K562 (cell line): Measurements from ENCODE around the gene ZNF775. TPM values are rescaled to one million over a fixed set of nuclear protein-coding genes. Genes with fewer than 3 reads are reported as not detected.

Experiments
- ATF3 ChIP-seq, 2 experiments: fragments of 450-650 bp in 1 of 2; sonication (generic) in 1 of 2; formaldehyde crosslinking in 1 of 2; IDR thresholded peaks in 1 of 2; conservative IDR thresholded peaks in 1 of 2; 2 replicates each; pipeline versions ENCODE4 v1.6.1 to v1.8.1; 2016 to 2023; ENCODE audit warnings: mild to moderate bottlenecking in 2 of 2, moderate library complexity in 2 of 2, inconsistent platforms in 1 of 2, missing genetic modification reagents in 1 of 2
- HMBOX1 ChIP-seq: sonication (generic); IDR thresholded peaks from 2 replicates; pipeline ENCODE4 v1.6.1; 2016
- HMG20B ChIP-seq: fragments of 250-450 bp; sonication (Bioruptor Pico); IDR thresholded peaks from 2 replicates; pipeline ENCODE4 v1.5.0; 2021; ENCODE audit warnings: mild to moderate bottlenecking
- HNRNPL ChIP-seq: fragments of 200-400 bp; formaldehyde crosslinking; IDR thresholded peaks from 2 replicates; pipeline ENCODE4 v1.6.1; 2017; ENCODE audit warnings: low read depth, mild to moderate bottlenecking, low read length
- LEF1 ChIP-seq: fragments of 450-650 bp; IDR thresholded peaks from 2 replicates; pipeline ENCODE4 v1.6.1; 2016; ENCODE audit warnings: mild to moderate bottlenecking
- MTA2 ChIP-seq: fragments of 450-650 bp; IDR thresholded peaks from 2 replicates; pipeline ENCODE4 v1.6.1; 2016; ENCODE audit warnings: low read depth
- RUNX1 ChIP-seq: sonication (generic); IDR thresholded peaks from 2 replicates; pipeline ENCODE4 v1.6.1; 2016; ENCODE audit warnings: antibody characterized with exemption, low read depth
- SIN3A ChIP-seq, 2 experiments: fragments of 150-350 bp in 1 of 2; IDR thresholded peaks; 2 replicates each; pipeline ENCODE4 v1.6.1; 2011 to 2016; ENCODE audit warnings: borderline replicate concordance in 2 of 2, low read depth in 2 of 2, low read length in 2 of 2, mild to moderate bottlenecking in 2 of 2, moderate library complexity in 2 of 2; ENCODE audit not compliant: control insufficient read depth in 1 of 2
- ZFP1 ChIP-seq: fragments of 450-650 bp; formaldehyde crosslinking; IDR thresholded peaks from 2 replicates; pipeline ENCODE4 v1.4.0; 2020; ENCODE audit warnings: mild to moderate bottlenecking, mixed read lengths
- ZNF212 ChIP-seq: fragments of 450-650 bp; formaldehyde crosslinking; IDR thresholded peaks from 2 replicates; pipeline ENCODE4 v1.4.0; 2020; ENCODE audit warnings: mild to moderate bottlenecking
- ZNF644 ChIP-seq: fragments of 200-800 bp; sonication (Bioruptor generic); IDR thresholded peaks from 2 replicates; pipeline ENCODE4 v1.6.1; 2016; ENCODE audit warnings: low read depth, missing genetic modification characterization, missing compliant biosample characterization
- polyA plus RNA-seq, 8 experiments: library from polyadenylated mRNA; depleted of rRNA in 4 of 8; stranded (reverse) in 5 of 8; unstranded in 3 of 8; fragments of >200 nt; fragmentation: Nextera tagmentation in 2 of 8; fragmentation: Illumina TruSeq in 1 of 8; extraction: Ambion mirVana in 2 of 8; extraction: Trizol in 1 of 8; gene quantifications; 2 replicates each; pipeline versions ENCODE4 v1.2.1 to v1.2.3, GENCODE V29; 2011 to 2014; ENCODE audit warnings: inconsistent platforms in 1 of 8, missing spikeins in 1 of 8
- total RNA-seq, 7 experiments: library from RNA; depleted of rRNA in 6 of 7; stranded (reverse); fragments of >200 nt in 6 of 7; fragmentation: Illumina TruSeq in 2 of 7; extraction: Trizol in 2 of 7; gene quantifications; 2 replicates each; pipeline versions ENCODE4 v1.2.1 to v1.2.3, GENCODE V29; 2011 to 2021; ENCODE audit warnings: low replicate concordance in 1 of 7
- TF ChIP-seq, protein P1 (sequence below): fragments of 200-600 bp; sonication (generic); IDR thresholded peaks from one replicate; pipeline ENCODE4 v1.6.1; 2012; ENCODE audit warnings: mild to moderate bottlenecking, low read depth, low read length, inconsistent platforms
- TF ChIP-seq, protein P2 (sequence below): IDR thresholded peaks from 2 replicates; pipeline ENCODE4 v1.6.1; 2011; ENCODE audit not compliant: insufficient read length; ENCODE audit errors: extremely low read depth

The ZNF775 gene
- total and polyA plus RNA-seq, 9 of the 15 experiments (the other 6 are each of a cell fraction or from before 2014, with no cell fraction given), result 0.04 to 18.7 (median 4.9) TPM

DNA sequence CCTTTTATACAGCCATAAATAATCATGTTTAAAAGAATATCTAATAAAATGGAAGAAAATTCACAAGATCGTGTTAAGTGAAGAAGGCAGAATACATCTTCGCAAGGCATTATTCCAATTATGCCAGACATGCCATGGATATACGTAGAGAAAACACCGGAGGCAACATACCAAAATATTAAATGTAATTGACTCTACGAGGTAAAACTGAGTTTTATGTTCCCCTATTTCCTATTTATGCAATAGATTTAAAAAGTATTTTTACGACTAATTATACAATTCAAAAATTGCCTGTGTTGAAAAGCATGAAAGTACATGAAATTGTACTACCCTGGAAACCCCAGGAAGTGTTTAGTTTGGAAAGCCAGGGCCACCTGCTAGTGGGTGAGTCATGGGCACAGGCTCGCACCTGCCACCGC lies 11.4 kb upstream of the ZNF775 start (continued):
- TF ChIP-seq, protein P1, sequence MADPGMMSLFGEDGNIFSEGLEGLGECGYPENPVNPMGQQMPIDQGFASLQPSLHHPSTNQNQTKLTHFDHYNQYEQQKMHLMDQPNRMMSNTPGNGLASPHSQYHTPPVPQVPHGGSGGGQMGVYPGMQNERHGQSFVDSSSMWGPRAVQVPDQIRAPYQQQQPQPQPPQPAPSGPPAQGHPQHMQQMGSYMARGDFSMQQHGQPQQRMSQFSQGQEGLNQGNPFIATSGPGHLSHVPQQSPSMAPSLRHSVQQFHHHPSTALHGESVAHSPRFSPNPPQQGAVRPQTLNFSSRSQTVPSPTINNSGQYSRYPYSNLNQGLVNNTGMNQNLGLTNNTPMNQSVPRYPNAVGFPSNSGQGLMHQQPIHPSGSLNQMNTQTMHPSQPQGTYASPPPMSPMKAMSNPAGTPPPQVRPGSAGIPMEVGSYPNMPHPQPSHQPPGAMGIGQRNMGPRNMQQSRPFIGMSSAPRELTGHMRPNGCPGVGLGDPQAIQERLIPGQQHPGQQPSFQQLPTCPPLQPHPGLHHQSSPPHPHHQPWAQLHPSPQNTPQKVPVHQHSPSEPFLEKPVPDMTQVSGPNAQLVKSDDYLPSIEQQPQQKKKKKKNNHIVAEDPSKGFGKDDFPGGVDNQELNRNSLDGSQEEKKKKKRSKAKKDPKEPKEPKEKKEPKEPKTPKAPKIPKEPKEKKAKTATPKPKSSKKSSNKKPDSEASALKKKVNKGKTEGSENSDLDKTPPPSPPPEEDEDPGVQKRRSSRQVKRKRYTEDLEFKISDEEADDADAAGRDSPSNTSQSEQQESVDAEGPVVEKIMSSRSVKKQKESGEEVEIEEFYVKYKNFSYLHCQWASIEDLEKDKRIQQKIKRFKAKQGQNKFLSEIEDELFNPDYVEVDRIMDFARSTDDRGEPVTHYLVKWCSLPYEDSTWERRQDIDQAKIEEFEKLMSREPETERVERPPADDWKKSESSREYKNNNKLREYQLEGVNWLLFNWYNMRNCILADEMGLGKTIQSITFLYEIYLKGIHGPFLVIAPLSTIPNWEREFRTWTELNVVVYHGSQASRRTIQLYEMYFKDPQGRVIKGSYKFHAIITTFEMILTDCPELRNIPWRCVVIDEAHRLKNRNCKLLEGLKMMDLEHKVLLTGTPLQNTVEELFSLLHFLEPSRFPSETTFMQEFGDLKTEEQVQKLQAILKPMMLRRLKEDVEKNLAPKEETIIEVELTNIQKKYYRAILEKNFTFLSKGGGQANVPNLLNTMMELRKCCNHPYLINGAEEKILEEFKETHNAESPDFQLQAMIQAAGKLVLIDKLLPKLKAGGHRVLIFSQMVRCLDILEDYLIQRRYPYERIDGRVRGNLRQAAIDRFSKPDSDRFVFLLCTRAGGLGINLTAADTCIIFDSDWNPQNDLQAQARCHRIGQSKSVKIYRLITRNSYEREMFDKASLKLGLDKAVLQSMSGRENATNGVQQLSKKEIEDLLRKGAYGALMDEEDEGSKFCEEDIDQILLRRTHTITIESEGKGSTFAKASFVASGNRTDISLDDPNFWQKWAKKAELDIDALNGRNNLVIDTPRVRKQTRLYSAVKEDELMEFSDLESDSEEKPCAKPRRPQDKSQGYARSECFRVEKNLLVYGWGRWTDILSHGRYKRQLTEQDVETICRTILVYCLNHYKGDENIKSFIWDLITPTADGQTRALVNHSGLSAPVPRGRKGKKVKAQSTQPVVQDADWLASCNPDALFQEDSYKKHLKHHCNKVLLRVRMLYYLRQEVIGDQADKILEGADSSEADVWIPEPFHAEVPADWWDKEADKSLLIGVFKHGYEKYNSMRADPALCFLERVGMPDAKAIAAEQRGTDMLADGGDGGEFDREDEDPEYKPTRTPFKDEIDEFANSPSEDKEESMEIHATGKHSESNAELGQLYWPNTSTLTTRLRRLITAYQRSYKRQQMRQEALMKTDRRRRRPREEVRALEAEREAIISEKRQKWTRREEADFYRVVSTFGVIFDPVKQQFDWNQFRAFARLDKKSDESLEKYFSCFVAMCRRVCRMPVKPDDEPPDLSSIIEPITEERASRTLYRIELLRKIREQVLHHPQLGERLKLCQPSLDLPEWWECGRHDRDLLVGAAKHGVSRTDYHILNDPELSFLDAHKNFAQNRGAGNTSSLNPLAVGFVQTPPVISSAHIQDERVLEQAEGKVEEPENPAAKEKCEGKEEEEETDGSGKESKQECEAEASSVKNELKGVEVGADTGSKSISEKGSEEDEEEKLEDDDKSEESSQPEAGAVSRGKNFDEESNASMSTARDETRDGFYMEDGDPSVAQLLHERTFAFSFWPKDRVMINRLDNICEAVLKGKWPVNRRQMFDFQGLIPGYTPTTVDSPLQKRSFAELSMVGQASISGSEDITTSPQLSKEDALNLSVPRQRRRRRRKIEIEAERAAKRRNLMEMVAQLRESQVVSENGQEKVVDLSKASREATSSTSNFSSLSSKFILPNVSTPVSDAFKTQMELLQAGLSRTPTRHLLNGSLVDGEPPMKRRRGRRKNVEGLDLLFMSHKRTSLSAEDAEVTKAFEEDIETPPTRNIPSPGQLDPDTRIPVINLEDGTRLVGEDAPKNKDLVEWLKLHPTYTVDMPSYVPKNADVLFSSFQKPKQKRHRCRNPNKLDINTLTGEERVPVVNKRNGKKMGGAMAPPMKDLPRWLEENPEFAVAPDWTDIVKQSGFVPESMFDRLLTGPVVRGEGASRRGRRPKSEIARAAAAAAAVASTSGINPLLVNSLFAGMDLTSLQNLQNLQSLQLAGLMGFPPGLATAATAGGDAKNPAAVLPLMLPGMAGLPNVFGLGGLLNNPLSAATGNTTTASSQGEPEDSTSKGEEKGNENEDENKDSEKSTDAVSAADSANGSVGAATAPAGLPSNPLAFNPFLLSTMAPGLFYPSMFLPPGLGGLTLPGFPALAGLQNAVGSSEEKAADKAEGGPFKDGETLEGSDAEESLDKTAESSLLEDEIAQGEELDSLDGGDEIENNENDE, result no peak
- TF ChIP-seq SIN3A (IDR thresholded peaks at IDR 0.05; ENCODE audit: borderline replicate concordance in 2 of 2, control insufficient read depth in 1 of 2, low read depth in 2 of 2, low read length in 2 of 2) (no peak), HNRNPL (no peak), RUNX1 (no peak), MTA2 (no peak), ZNF212 (CRISPR knock-in tag) (peak; percentile 38; the same call in 1 of the 2 replicates), HMG20B (CRISPR knock-in tag) (no peak), LEF1 (no peak), ZNF644 (tag) (no peak), HMBOX1 (no peak), ATF3 (IDR thresholded peaks at IDR 0.05) (peak; percentile 79), ATF3 (CRISPR knock-in tag; conservative IDR thresholded peaks at IDR 0.05) (peak; percentile 78; the same call in 1 of the 2 replicates), ZFP1 (0 out of 2 replicates have a peak, but pooled peaks have one; percentile 42)
- TF ChIP-seq, protein P2, sequence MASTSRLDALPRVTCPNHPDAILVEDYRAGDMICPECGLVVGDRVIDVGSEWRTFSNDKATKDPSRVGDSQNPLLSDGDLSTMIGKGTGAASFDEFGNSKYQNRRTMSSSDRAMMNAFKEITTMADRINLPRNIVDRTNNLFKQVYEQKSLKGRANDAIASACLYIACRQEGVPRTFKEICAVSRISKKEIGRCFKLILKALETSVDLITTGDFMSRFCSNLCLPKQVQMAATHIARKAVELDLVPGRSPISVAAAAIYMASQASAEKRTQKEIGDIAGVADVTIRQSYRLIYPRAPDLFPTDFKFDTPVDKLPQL, result no peak
